ENCODE results near the gene RNGTT. TPM values are rescaled to one million over a fixed set of nuclear protein-coding genes. Genes with fewer than 3 reads are reported as not detected.

Gene RNGTT
- total and polyA plus RNA-seq, 2 experiments from 2014 or later: 9.2 to 21.5 TPM

DNA sequence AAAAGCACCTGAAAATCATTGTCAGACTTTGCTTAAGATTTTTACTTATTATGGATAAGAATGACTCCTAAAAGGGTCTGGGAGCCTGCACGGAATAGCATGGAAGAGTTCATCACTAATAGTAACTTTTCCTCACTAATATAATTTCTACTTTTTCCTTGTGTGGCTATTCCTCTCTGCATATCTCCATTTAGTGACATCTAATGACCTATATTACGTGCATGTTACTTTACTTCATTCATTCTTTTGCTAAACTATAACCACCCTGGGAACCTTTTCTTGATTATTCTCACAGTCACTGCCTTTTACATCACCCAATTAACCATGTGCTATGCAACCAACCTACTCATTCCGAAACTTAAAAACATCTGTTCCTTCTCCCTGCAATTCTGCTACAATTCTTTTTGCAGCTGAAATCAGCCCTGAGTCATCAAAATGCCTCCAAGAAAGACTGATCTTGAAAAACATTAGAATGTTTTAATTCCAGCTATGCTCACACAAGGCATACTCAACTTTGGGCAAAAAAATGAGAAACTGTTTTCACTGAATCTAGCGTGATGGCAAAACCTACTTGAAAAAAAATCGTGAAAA, 313.3 kb downstream of the RNGTT start:
- no peaks in the 10 kb centered on the region for H4K20me1 ChIP-seq (ENCODE audit: insufficient read depth)
- 0 out of 2 replicates have a peak, but pooled peaks cover 10% of the 10 kb centered on the region for H3K4me1 ChIP-seq (ENCODE audit: insufficient read depth)
- H3K9me3 ChIP-seq (ENCODE audit: low read depth): no peaks in the 10 kb centered on the region
- H3K9ac ChIP-seq: no peak overlapping the region
- peak overlapping the region; percentile 11 for H3K4me3 ChIP-seq
- TF ChIP-seq EZH2 (IDR thresholded peaks at IDR 0.05; ENCODE audit: insufficient read depth, poor library complexity, severe bottlenecking) (no peak), EZH2phosphoT487 (IDR thresholded peaks at IDR 0.05; ENCODE audit: insufficient read depth, low read depth) (no peak)
- peaks cover 15% of the 10 kb centered on the region; the same call in 1 of the 2 replicates for H3F3A ChIP-seq (ENCODE audit: insufficient read depth)
- no peaks in the 10 kb centered on the region for H3K36me3 ChIP-seq (ENCODE audit: low read depth)
- H2AFZ ChIP-seq: no peak overlapping the region
- peak overlapping the region; percentile 34 for H3K4me2 ChIP-seq (ENCODE audit: unreplicated experiment)
- 0 out of 2 replicates have a peak, but pooled peaks cover 5% of the 10 kb centered on the region for H3K79me2 ChIP-seq (ENCODE audit: insufficient read depth)
- no peaks in the 10 kb centered on the region for H3K9me2 ChIP-seq (ENCODE audit: insufficient read depth)
- H3K27me3 ChIP-seq (replicated peaks; ENCODE audit: insufficient read depth): no peaks in the 10 kb centered on the region
- peak overlapping the region; percentile 27; the same call in 1 of the 2 replicates for H3K27ac ChIP-seq
- DNase-seq: peak; percentile 82
- 38 to 41% methylated on average over 5 of the region's 5 CpGs for WGBS, 2 experiments (ENCODE audit: low coverage in 1 of 2, low lambda C conversion rate in 2 of 2, missing lambda C conversion rate in 2 of 2)
- in situ Hi-C loops (cut with MboI): no loop called here

DNA sequence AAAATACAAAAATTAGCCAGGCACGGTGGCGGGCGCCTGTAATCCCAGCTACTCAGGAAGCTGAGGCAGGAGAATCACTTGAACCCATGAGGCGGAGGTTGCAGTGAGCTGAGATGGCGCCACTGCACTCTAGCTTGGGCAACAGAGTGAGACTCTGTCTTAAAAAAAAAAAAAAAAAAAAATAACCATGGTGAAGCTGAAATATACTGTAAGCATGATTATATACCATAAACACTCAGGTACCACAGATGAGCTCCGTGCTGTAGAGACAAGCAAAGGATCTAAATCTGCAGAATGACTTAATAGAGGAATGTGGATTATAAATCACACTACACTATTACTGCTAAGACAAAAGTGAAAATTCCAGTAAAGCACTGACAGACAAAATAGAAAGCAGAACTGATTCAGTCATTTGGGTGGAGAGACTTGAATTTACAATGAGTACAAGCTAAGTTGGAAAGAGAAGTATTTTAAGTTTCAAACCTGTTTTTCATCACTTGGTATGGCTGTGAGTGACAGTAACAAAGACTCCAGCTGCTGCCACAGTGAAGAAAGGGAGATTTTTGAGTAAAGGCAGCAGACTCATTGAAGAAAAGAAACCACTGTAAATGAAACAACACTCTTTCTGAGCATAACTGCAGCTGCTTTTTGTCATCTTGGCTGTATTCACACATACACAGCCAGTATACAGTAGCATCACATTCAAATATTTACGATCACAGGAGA, 322.1 kb downstream of the RNGTT start:
- Histone ChIP-seq H3K9me2 (ENCODE audit: insufficient read depth) (no peaks in the 10 kb centered on the region), H3F3A (ENCODE audit: insufficient read depth) (no peaks in the 10 kb centered on the region), H3K27me3 (replicated peaks; ENCODE audit: insufficient read depth) (no peaks in the 10 kb centered on the region), H3K36me3 (ENCODE audit: low read depth) (no peaks in the 10 kb centered on the region), H3K9ac (no peak overlapping the region), H3K9me3 (ENCODE audit: low read depth) (no peaks in the 10 kb centered on the region), H3K4me2 (ENCODE audit: unreplicated experiment) (no peak overlapping the region), H3K79me2 (ENCODE audit: insufficient read depth) (no peaks in the 10 kb centered on the region), H3K4me1 (ENCODE audit: insufficient read depth) (no peaks in the 10 kb centered on the region), H2AFZ (no peak overlapping the region), H3K4me3 (no peak overlapping the region), H4K20me1 (ENCODE audit: insufficient read depth) (no peaks in the 10 kb centered on the region), H3K27ac (no peak overlapping the region)
- peak; percentile 3 for DNase-seq
- TF ChIP-seq EZH2phosphoT487 (IDR thresholded peaks at IDR 0.05; ENCODE audit: insufficient read depth, low read depth): no peak
- 55 to 59% methylated on average over 7 of the region's 7 CpGs for WGBS, 2 experiments (ENCODE audit: low coverage in 1 of 2, low lambda C conversion rate in 2 of 2, missing lambda C conversion rate in 2 of 2)
- in situ Hi-C loops (cut with MboI): no loop called here

DNA sequence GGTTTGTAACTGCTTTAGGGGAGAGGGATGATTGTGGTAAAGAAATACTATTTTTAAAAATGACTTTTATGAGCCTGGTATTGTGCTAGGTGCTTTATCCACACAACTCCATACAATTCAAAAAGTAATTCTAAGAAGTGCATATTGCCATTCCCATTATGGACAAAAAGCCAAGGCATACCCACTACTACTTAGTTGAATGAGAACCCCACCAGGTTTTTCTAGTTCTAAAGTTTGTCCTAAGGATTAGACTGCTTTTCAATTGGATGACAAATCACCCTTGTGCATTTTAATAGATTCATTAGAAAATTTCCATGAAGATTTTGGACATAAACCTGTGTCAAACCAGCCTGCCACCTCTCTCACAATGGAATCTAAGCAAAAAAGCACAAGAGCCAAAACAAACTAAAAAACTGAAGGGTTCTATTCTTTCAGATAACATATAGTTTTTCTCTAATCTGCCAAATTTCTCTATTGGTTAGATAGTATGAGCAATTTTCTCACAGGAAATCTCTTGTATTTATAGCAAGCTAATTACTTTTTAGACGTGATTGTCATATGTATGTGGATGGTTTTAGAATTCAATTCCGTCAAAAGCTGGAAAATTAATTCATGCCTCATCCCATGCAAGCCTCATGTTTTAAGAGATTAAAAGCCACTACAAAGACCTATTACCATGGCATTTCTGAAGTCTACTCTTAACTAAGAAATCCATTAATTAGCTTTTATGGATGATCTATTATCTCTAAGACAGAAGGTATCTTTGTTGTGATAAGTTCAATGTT, 325.5 kb downstream of the RNGTT start:
- Histone ChIP-seq H3K9me2 (ENCODE audit: insufficient read depth) (no peaks in the 10 kb centered on the region), H3K79me2 (ENCODE audit: insufficient read depth) (no peaks in the 10 kb centered on the region), H2AFZ (no peak overlapping the region), H3K27me3 (replicated peaks; ENCODE audit: insufficient read depth) (no peaks in the 10 kb centered on the region), H3K9ac (no peak overlapping the region), H3F3A (ENCODE audit: insufficient read depth) (no peaks in the 10 kb centered on the region), H3K27ac (no peak overlapping the region), H3K9me3 (ENCODE audit: low read depth) (no peaks in the 10 kb centered on the region), H4K20me1 (ENCODE audit: insufficient read depth) (no peaks in the 10 kb centered on the region), H3K4me1 (ENCODE audit: insufficient read depth) (no peaks in the 10 kb centered on the region), H3K4me2 (ENCODE audit: unreplicated experiment) (no peak overlapping the region), H3K4me3 (no peak overlapping the region), H3K36me3 (ENCODE audit: low read depth) (no peaks in the 10 kb centered on the region)
- 94 to 96% methylated on average over 2 of the region's 2 CpGs for WGBS, 2 experiments (ENCODE audit: low coverage in 1 of 2, low lambda C conversion rate in 2 of 2, missing lambda C conversion rate in 2 of 2)
- no peak for DNase-seq
- in situ Hi-C loops (cut with MboI): no loop called here
- TF ChIP-seq EZH2 (IDR thresholded peaks at IDR 0.05; ENCODE audit: insufficient read depth, poor library complexity, severe bottlenecking) (no peak), EZH2phosphoT487 (IDR thresholded peaks at IDR 0.05; ENCODE audit: insufficient read depth, low read depth) (no peak)

GRCh38 chr6:88636871-88637270, 326.5 kb downstream of the RNGTT start:
- no peaks in the 10 kb centered on the region for H3K9me3 ChIP-seq (ENCODE audit: low read depth)
- no peaks in the 10 kb centered on the region for H3K27me3 ChIP-seq (replicated peaks; ENCODE audit: insufficient read depth)
- TF ChIP-seq EZH2phosphoT487 (IDR thresholded peaks at IDR 0.05; ENCODE audit: insufficient read depth, low read depth): no peak
- no peak overlapping the region for H3K4me3 ChIP-seq
- no peak overlapping the region for H3K9ac ChIP-seq
- no peaks in the 10 kb centered on the region for H3F3A ChIP-seq (ENCODE audit: insufficient read depth)
- H3K79me2 ChIP-seq (ENCODE audit: insufficient read depth): no peaks in the 10 kb centered on the region
- H3K27ac ChIP-seq: no peak overlapping the region
- H3K36me3 ChIP-seq (ENCODE audit: low read depth): no peaks in the 10 kb centered on the region
- H3K4me1 ChIP-seq (ENCODE audit: insufficient read depth): no peaks in the 10 kb centered on the region
- in situ Hi-C loops (cut with MboI): no loop called here
- H3K4me2 ChIP-seq (ENCODE audit: unreplicated experiment): no peak overlapping the region
- H4K20me1 ChIP-seq (ENCODE audit: insufficient read depth): no peaks in the 10 kb centered on the region
- no peak for DNase-seq
- no peaks in the 10 kb centered on the region for H3K9me2 ChIP-seq (ENCODE audit: insufficient read depth)
- H2AFZ ChIP-seq: no peak overlapping the region
